ENCODE measurements around the gene KCNK15.

DNA sequence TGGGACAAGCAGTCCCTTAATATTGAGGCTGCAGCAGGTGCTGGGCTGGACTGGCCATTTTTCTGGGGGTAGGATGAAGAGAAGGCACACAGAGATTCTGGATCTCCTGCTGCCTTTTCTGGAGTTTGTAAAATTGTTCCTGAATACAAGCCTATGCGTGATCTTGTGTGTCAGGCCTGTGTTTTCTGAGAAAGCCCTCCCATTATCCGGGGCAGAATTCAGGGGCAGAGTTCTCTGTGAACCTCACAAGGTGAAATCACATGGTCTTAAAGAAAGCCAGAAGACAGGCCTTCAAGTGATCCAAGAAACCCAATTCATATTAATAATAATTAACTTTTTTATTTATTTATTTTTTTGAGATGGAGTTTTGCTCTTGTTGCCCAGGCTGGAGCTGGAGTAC, 18.0 kb upstream of the KCNK15 start:
- TF ChIP-seq JUND (IDR thresholded peaks at IDR 0.05; ENCODE audit: low read depth, low read length), result no peak
- no peak for TF ChIP-seq RAD21 (IDR thresholded peaks at IDR 0.05; ENCODE audit: insufficient read depth, low read depth, low read length)
- TF ChIP-seq, protein P1, sequence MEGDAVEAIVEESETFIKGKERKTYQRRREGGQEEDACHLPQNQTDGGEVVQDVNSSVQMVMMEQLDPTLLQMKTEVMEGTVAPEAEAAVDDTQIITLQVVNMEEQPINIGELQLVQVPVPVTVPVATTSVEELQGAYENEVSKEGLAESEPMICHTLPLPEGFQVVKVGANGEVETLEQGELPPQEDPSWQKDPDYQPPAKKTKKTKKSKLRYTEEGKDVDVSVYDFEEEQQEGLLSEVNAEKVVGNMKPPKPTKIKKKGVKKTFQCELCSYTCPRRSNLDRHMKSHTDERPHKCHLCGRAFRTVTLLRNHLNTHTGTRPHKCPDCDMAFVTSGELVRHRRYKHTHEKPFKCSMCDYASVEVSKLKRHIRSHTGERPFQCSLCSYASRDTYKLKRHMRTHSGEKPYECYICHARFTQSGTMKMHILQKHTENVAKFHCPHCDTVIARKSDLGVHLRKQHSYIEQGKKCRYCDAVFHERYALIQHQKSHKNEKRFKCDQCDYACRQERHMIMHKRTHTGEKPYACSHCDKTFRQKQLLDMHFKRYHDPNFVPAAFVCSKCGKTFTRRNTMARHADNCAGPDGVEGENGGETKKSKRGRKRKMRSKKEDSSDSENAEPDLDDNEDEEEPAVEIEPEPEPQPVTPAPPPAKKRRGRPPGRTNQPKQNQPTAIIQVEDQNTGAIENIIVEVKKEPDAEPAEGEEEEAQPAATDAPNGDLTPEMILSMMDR (IDR thresholded peaks at IDR 0.05 in 2 of 3, conservative IDR thresholded peaks at IDR 0.05 in 1 of 3; ENCODE audit: control insufficient read depth in 2 of 3, extremely low read depth in 1 of 3, insufficient read depth in 1 of 3, low read depth in 3 of 3, low read length in 3 of 3), result no peak
- TF ChIP-seq, protein P2, sequence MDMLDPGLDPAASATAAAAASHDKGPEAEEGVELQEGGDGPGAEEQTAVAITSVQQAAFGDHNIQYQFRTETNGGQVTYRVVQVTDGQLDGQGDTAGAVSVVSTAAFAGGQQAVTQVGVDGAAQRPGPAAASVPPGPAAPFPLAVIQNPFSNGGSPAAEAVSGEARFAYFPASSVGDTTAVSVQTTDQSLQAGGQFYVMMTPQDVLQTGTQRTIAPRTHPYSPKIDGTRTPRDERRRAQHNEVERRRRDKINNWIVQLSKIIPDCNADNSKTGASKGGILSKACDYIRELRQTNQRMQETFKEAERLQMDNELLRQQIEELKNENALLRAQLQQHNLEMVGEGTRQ (IDR thresholded peaks at IDR 0.05; ENCODE audit: borderline replicate concordance, low read depth, low read length), result no peak
- no peak for TF ChIP-seq YY1 (IDR thresholded peaks at IDR 0.05; ENCODE audit: low read depth, low read length)
- TF ChIP-seq, protein P3, sequence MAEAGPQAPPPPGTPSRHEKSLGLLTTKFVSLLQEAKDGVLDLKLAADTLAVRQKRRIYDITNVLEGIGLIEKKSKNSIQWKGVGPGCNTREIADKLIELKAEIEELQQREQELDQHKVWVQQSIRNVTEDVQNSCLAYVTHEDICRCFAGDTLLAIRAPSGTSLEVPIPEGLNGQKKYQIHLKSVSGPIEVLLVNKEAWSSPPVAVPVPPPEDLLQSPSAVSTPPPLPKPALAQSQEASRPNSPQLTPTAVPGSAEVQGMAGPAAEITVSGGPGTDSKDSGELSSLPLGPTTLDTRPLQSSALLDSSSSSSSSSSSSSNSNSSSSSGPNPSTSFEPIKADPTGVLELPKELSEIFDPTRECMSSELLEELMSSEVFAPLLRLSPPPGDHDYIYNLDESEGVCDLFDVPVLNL (IDR thresholded peaks at IDR 0.05; ENCODE audit: low read depth, low read length), result no peak
- TF ChIP-seq CREB1 (IDR thresholded peaks at IDR 0.05; ENCODE audit: low read depth), result no peak
- TF ChIP-seq SUZ12 (IDR thresholded peaks at IDR 0.05; ENCODE audit: unreplicated experiment), result no peak
- no peak for TF ChIP-seq BHLHE40 (IDR thresholded peaks at IDR 0.05; ENCODE audit: borderline replicate concordance in 1 of 2, low read depth in 2 of 2, low read length in 1 of 2)
- no peak for TF ChIP-seq EP300 (IDR thresholded peaks at IDR 0.05; ENCODE audit: borderline replicate concordance in 1 of 2, control insufficient read depth in 1 of 2, low read depth in 2 of 2, low read length in 2 of 2)
- no peak for TF ChIP-seq NBN (IDR thresholded peaks at IDR 0.05)
- TF ChIP-seq SIN3A (IDR thresholded peaks at IDR 0.05; ENCODE audit: low read depth, low read length), result no peak
- TF ChIP-seq FOXM1 (IDR thresholded peaks at IDR 0.05; ENCODE audit: low read depth, low read length), result no peak
- TF ChIP-seq POLR2A (IDR thresholded peaks at IDR 0.05; ENCODE audit: low read depth, low read length), result no peak
